Left renal cortex interstitium (tissue), 4 donors: ENCODE results near the gene MAX. TPM values are rescaled to one million over a fixed set of nuclear protein-coding genes. Genes with fewer than 3 reads are reported as not detected.

ENCODE experiments used
- DNase-seq, 4 donors: peaks; one replicate each; pipeline ENCODE4 v3.0.0-alpha.2; 2013; ENCODE audit warnings: low read depth in 4 of 4, low spot score in 2 of 4, missing footprints in 1 of 4
- polyA plus RNA-seq, 4 donors: library from polyadenylated mRNA; unstranded; fragments of 120-200 nt; gene quantifications; one replicate each; pipeline ENCODE4 v1.2.1, GENCODE V29; 2013; ENCODE audit not compliant: insufficient read length in 4 of 4

Gene MAX
- polyA plus RNA-seq, 4 donors: 54.3 to 64.1 (median 58.7) TPM

DNA sequence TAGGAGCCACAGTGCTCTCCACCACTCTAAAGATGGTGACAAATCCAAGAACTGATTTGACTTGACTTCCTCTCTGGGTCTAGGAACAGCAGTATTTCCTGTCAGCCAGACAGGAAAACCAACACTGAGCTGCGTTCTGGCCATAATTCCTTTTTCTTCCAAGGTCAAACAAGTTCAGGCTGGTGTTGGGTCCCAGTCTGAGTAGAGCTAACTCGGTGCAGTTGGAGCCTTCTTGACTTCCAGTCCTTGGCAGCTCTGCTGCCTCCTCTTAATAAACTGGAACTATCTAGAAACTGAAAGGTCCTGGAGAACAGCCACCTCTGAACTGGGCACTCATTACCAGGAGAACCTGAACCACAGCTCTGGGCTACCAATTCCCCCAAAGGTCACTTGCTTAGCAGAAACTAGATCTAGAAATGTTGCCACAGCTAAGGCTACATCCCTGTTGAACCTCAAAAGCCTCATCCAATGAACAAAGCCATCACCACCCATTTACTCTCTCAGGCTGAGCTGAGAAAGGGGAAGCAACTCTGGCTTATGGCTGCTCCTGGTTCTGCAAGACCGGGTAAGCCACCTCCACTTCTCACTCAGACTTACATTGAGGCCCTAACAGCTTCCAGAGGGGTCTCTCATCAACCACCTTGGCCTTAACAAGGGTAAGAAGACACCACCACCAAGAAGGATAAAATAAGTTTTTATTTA lies 27.7 kb downstream of the MAX start:
- DNase-seq: no peak

DNA sequence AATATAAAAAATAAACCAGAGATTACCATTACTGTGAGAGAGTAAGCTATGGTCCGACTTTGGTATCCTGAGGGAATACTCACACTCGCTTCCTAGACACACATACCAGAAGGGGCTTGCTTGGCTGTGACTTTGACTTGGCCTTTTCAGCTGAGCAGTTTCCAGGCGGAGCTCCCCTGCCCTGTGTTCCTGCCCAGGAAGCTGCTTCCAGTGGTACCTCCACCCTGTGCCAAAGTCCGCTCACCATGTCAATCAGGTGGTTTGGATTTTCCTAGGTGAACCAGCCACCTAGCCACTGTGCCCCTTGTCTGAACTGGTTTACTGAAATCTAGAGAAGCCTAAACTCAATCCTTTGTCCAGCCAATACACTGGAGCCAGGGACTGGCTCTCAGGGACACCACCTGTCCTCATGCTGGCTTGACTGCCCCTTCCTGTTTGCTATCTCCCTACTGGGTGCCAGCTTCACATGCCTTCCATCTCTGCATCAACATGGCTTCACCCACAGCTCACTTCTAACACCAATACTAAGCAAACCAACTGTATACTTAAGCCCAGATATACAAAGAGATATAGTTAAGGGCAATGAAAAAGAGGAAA lies 28.6 kb downstream of the MAX start:
- DNase-seq: no peak

DNA sequence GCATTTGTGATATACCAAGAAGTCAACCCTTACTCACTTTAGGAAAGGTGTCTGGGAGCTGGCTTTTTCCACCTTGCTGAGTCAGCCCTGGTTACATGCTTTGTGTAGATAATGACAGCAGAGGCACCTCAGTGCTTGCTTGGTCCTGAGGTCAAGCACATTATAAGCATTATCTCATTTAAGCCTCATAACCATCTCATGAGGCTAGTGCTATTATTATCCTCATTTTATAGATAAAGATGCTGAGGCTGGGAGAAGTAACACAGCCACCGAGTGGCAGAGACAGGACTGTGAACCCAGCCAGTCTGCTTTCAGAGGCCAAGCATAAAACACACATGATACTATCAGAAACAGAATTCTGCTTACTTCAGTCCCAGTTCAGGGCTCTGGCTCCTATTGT lies 29.4 kb downstream of the MAX start:
- DNase-seq: no peak

DNA sequence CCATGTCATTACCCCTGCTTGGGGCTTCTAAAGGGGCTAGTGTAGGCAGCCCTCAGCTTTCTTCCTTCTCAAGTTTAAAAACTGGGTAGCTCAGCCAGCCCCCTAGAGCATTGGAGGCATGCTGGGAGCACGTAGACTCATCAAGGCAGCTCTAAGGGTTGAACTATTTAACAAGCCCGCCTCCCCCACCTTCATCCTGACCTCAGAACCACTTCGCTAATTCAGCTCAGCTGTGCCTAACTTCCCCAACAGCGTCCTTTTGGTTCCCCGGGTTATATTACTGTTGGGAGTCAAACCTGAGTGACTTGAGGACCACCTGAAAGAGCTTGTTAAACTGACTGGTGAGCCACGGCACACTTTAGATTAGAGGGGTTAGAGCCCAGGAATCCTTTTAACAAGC lies 30.1 kb downstream of the MAX start:
- DNase-seq: no peak

DNA sequence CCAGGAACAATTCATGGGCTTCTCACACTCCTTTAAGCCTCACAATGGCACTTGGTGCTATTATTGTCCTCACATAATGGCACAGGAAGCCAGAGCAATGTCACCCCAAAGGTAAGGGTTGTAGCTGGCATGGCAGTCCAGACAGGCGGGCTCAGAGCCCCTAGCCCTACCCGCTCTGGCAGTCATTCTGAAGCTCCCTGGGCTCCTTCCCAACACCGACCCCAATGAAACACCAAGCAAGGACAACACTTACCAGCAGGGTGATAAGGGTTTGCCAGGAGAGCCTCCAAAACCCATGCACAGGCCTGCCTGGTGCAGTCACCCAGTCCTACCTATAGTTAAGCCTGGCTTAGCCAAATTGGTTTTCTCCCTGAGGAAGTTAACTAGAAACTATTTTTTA lies 30.8 kb downstream of the MAX start:
- DNase-seq: no peak

DNA sequence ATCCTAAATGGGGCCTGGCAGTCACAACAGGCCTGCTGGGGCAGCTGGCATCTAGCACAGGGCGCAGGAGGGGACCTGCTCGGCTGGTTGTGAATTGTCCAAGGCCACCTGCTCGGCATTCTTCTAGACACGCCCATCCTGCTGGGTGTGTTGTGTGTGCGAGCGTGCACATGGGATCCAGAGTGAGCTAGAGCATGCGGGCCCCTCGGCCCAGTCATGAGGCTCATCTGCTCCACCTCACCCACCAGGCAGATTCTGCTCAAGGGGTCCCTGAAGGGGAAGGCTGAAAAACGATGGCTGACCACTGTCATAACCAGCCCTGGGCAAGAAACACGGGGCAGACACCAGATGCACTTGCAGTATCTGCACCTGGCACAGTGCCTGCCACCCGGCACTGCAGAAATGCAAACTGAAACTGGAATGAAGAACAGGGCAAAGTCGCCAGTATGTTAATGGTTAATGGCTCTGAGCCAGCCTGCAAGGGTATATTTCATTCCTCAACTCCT lies 31.8 kb downstream of the MAX start:
- DNase-seq: no peak

DNA sequence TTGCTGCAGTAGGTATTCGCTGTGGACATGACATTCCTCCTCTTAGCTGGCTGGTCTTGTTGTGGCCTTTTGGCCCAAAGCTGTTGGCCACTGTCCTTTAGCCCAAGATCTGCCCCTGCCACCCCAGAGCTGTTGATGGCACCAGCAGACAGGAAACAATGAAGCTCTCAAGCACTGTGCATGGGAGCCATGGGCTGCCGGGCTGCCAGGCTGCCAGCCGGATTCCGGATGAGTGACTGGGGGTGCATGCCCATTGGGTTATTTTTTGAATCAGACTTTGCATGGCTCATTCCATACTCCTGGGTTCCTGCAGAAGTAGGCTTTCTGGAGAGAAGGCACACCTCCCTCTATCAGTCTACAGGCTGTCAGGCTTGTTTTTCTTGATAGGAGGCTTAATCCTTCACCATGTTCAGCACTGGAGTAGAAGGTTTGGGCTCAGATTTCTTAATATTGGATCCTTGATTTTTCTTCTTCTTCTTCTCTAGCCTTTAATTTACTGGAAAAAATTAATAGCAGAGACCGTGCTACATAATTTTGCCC lies 32.4 kb downstream of the MAX start:
- DNase-seq: no peak

DNA sequence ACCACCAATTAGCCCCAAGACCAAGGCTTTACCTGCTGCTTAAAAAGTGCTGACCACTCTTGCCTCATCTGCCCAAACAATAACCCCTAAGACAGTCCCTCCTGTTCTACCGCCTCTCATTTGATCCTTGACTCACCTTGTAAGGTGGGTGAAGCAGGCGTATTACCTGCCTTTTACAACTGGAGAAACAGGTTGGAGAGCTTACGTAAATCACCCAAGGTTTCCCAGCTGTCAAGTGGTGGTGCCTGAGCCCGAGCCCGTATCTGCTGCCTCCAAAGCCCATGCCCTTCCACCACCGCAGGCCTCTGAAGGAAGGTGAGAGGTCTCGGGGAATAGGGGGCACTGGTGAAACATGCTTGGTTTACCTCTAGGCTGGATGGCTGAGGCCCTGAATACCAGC lies 36.6 kb downstream of the MAX start:
- no peak for DNase-seq

DNA sequence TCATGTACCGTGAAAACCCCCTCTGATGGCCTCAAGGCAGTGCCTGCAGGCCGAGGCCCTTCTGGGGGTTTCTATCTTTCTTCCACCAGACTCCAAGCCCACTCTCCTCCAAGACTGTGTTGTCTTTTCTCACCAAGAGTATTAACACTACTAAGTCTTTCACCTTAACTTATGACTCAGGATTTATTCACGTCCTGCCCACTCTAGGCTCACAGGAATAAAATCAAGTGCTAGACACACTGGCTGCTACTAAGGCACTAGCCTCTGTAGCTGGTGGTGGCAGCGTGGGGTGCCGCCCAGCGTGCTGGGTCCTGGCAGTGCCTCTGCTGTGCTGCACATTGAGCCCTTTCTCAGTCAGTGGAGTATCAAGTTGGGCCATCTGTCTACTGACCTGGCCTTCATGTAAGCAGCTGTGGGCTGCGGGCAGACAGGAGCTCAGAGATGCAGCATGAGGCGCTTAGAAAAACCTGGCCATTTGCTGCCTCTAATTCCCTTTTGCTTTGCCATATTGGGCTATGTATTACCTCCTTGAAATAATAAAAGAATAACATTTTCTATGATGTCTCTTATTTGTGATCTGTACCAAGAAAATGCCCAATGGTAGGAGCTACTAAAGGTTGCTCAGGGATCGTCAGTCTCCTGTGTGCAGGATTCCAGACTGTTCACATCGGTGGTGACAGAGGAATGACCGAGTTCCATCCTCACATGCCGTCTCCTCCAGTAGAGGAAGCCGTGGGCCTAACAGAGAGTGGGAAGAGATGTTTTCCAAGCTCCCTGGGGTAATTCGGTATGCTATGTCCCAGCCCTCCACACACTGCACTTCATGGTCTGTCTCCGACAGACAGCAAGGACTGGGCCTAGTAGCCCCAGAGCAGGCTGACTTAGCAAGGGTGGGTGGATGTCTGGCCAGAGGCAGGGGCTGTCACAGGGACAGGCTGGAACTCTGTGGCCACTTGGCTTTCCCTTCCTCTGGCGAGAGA lies 39.9 kb downstream of the MAX start:
- no peak for DNase-seq

DNA sequence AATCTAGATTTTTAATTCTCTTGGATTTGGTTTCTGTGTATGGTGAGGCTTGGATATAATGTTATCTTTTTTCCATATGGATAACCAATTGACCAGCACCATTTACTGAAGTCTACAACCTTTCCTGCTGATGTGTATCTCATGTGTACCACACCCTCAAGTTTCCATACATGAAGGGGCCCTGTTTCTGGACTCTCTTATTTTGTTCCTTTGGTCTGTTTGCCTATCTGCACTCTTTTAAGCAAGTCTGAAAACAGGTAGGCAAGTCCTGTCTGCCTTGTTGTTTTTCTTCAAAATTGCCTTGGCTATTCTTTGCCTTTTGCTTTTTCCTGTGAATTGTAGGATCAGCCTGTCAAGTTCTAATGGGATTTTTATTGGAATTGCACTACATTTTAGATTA lies 44.6 kb downstream of the MAX start:
- no peak for DNase-seq

DNA sequence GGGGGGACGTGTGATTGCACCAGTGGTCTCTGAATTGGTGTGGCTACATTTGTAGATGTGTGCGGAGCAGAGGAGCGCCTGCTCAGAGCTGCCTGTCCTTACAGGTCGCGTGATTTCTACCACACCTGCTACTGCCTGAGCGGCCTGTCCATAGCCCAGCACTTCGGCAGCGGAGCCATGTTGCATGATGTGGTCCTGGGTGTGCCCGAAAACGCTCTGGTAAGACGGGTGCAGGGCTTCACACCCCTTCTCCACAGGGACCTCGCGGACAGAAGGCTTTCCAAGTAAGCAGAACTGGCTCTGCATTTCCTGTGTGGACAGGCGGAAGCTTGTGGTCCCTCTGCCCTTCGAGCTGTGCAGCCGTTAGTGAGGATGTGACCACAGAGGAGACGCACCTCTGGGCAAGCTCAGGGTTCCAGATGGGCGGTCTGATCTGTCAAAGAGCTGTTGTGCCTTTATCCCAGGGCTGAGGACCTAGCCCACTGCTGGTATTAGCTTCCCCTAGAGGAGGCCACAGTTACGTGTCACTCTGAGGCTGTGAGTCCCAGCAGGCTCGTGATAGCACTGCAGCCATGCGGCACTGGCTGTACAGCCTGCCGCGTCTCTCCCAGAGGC lies 47.7 kb downstream of the MAX start:
- no peak for DNase-seq

DNA sequence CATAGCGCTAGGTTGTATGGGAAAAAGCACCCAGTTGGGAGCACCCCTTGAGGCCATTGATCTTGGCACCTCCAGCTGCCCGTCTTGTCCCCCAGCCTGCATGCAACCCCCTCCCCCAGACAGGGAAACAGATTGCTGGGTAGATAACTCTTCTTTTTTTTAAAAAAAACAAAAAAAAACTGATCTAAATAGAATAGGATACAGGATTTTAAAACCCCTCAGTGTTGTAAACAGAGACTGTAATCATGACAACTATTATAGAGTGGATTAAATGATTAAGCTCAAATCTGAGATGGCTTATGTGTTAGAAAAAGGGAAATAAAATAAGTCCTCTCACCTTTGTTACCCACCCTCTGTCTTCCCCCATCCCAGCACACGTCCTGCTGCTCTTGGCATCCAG lies 48.9 kb downstream of the MAX start:
- no peak for DNase-seq

DNA sequence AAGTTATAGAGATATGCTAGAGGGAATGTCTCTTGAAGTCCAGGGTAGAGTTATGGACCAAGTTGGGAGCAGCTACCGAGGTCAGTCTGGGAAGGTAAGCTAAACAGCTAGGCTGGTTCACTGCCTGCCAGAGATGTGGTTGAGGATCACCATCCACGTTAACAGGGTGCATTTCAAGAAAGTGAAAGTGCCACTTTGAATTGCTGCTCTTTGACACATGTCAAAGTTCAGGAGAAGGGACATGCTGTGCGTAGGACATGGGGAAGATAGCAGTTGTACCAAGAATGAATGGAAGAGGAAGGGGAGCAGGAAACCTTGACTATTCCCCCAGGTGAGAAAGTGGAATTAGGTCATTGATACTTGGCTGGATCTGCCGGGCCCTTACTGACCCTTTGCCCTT lies 49.5 kb downstream of the MAX start:
- no peak for DNase-seq

DNA sequence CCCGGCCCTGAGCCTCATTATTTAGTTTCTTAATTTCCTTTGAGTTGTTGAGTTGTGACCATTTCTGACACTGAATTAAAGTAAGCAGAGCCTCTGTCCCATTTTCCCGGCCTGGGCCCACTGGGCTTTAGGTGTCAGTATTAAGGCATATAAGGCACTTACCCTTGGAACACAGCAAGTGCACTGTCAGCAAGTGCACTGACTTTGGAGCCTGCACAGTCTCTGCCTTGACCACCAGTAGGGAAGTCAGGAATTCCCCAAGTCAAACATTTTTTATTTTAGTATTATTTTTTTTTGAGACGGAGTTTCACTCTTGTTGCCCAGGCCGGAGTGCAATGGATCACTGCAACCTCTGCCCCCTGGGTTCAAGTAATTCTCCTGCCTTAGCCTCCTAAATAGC lies 56.6 kb downstream of the MAX start:
- no peak for DNase-seq

DNA sequence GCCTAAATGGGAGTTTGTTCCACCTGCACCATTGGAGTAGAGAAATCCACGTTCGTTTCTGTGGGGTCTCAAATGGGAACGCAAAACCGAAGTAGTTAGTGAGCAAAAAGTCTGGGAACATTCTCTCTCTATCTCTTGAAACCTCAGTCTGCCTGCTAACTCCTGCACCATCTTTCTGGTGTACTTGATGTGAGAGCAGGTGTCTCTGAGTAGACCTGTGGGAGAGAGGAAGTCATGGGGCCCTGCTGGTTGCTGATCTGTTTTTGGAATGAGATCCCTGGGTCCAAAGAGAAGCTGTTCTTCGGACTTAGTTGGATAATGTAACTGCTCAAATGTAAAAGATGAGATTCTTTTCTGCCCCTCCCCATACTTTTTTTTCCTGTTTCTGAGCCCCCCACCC lies 57.3 kb downstream of the MAX start:
- no peak for DNase-seq

DNA sequence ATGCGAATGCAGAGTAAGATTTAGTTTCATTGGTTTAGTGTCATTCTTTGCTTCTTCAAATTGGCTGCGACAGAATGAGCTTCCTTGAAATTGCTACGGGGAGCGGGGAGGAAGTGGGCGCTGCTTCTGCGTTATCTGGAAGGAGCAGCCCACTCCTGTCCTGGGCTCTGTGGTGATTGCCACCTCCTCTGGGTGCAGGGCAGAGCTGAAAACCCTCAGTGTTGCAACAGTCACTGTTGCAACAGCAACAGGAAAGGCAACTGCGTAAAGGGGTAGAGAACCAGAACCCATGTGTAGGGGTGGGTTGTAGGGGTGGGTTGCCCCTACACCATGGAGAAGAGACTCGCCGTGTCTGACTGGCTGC lies 57.7 kb downstream of the MAX start:
- no peak for DNase-seq

DNA sequence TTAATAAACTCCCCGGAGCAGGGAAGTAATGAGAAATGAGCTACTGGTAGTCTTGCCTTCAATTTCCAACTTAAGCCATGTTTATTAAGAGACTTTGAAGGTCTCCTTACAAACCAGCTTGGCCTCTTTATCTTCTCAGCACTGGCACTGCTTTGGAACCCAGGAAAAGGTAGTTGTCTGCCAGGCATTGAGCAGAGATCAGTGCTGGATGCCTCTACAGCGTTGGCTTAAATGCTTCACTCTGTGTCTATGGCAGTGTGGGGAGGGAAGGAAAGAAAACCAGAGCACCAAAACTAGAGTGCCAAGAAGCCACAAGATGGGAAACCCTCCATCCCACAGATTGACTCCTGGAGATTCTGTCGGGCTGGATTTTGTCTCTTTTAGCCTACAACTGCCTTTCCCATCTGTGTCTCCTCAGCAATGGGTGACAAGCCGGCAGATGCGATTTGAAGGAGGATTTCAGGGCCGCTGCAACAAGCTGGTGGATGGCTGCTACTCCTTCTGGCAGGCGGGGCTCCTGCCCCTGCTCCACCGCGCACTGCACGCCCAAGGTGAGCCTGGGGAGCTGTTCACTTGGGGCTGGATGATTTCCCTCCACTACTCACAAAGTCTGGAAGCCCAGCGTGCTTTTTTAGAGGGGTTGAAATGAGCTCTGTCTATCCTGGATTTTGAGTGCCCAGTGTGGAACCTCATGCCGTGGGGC lies 58.3 kb downstream of the MAX start:
- no peak for DNase-seq

DNA sequence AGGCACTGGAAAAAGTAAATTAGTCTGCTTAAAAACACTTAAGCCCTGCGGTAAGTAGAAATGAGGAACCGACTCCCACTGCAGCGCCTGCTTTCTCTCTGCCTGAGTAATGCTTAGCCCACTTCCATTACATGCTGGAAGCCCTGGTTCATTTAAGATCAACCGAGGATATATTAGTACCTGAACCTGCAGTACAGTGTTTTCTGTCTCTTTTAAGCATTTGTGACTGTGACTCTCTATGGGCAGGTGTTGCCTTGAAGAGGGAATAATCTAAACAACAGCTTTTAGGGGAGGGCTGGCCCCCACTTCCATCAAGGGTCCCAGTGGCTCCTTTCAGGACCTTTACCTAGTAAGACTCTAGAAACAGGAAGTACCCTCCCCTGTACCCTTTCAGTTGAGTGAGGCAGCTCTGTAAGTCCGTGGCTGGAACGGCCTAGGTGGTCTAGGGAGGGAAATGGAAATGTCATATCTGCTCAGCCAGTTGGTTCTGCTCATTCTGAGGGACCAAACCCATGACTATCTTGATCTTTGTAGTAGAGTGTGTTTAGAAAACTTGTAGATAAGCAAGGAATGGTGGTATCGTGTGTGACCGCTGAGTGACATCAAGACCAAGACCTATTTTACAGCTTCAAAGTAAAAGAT lies 59.5 kb downstream of the MAX start:
- no peak for DNase-seq

DNA sequence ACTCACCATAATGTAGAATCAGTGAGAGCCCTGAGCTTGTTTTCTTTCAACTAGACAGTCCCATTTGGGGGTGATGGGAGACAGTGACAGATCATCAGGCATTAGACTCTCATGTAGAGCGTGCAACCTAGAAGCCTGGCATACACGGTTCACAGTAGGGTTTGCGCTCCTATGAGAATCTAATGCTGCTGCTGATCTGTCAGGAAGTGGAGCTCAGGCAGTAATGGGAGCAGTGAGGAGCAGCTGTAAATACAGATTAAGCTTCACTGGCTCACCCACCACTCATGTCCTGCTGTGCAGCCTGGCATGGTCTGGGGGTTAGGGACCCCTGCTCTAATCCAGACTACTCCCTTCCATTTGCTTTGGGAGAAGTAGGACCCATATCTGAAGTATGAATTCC lies 60.0 kb downstream of the MAX start:
- no peak for DNase-seq

DNA sequence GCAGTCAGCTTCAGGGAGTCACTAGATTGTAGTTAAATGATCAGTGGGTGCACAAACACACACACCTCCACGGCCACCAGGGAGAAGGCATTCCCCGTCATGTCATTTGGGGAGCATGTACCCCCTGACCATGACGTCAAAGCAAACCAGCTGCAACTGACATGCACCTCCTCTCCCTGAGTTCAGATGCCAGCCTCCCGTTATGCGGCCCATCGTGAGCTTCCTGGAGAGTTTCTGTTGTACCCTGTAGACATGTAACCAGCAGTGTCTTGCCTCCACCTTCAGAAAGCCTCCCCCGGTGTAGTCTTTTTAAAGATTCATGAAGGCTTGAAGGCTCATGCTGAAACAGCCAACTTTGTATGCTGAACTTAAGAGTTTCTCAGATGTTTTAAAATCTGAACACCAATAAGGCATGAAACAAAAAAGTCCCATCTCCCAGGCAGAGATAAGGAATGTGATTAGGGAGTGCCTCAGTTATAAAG lies 60.8 kb downstream of the MAX start:
- no peak for DNase-seq
